Body of pancreas (tissue), 4 donors: ENCODE results near the gene FOS. TPM values are rescaled to one million over a fixed set of nuclear protein-coding genes. Genes with fewer than 3 reads are reported as not detected.

Source experiments
- ATAC-seq: fragments of 150-250 bp; one replicate; pipeline ENCODE4 v1.9.1; 2016
- DNase-seq, 4 donors: peaks; one replicate each; pipeline ENCODE4 v3.0.0-alpha.2; 2019
- H3K27ac ChIP-seq, 4 donors: fragments of 200-600 bp; sonication (generic); 1 replicate in 3 of 4; 2 replicates in 1 of 4; pipeline versions ENCODE4 v1.5.1 to v1.6.1; 2016 to 2019; ENCODE audit warnings: mild to moderate bottlenecking in 1 of 4, mixed read lengths in 1 of 4, moderate library complexity in 1 of 4
- H3K27me3 ChIP-seq, 2 donors: fragments of 200-600 bp; sonication (generic); one replicate each; pipeline ENCODE4 v1.6.0; 2016; ENCODE audit warnings: mild to moderate bottlenecking in 1 of 2
- H3K36me3 ChIP-seq, 2 donors: fragments of 200-600 bp; sonication (generic); replicated peaks in 1 of 2; 2 replicates each; pipeline ENCODE4 v1.5.1; 2016; ENCODE audit warnings: low read depth in 2 of 2; ENCODE audit not compliant: insufficient read depth in 1 of 2
- H3K4me1 ChIP-seq: fragments of 200-600 bp; sonication (generic); one replicate; pipeline ENCODE4 v1.6.0; 2016
- H3K4me3 ChIP-seq, 2 donors: fragments of 200-600 bp; sonication (generic); 1 replicate in 1 of 2; 2 replicates in 1 of 2; pipeline ENCODE4 v1.5.1; 2016 to 2019
- H3K9me3 ChIP-seq, 3 donors: fragments of 200-600 bp; sonication (generic); 1 replicate in 2 of 3; 2 replicates in 1 of 3; pipeline ENCODE4 v1.5.1; 2016
- CTCF ChIP-seq, 7 experiments: fragments of 450-650 bp in 4 of 7; fragments of 200-600 bp in 3 of 7; sonication (generic) in 3 of 7; IDR thresholded peaks; one replicate each; pipeline ENCODE4 v1.5.1; 2016 to 2019; ENCODE audit warnings: antibody characterized with exemption in 7 of 7
- POLR2A ChIP-seq, 3 donors: fragments of 450-650 bp; IDR thresholded peaks; one replicate each; pipeline ENCODE4 v1.6.1; 2016; ENCODE audit warnings: antibody characterized with exemption in 3 of 3, mild to moderate bottlenecking in 2 of 3
- WGBS, 2 donors: methylation state at CpG; one replicate each; pipeline ENCODE4 v1.1.5; 2017; 5-methylcytosine and 5-hydroxymethylcytosine counted together
- intact Hi-C: fragments of 100-400 bp; cut with DNase I; formaldehyde crosslinking; loops from one replicate; pipeline ENCODE4 v1.15.1; 2023
- total RNA-seq, 2 donors: library from RNA; depleted of rRNA; stranded (reverse); fragments of >200 nt; gene quantifications; one replicate each; pipeline ENCODE4 v1.1.0, GENCODE V29; 2016

The FOS gene
- total RNA-seq, 2 donors from 2014 or later = 412 to 1,093 TPM

- Histone ChIP-seq H3K27ac (no peak overlapping the region), H3K36me3 (no peaks in the 10 kb centered on the region), H3K4me1 (peaks cover 21% of the 10 kb centered on the region), H3K4me3 (no peak overlapping the region), H3K9me3 (no peaks in the 10 kb centered on the region), H3K27me3 (no peaks in the 10 kb centered on the region)
- ATAC-seq = no peak
- intact Hi-C loops = no loop called here
- TF ChIP-seq CTCF (IDR thresholded peaks at IDR 0.05) (no peak), POLR2A (IDR thresholded peaks at IDR 0.05) (no peak)
- no peak for DNase-seq
- WGBS, 2 donors = 82 to 95% methylated on average over 3 of the region's 3 CpGs
Observed at GRCh38 chr14:75290851-75291250, 12.2 kb downstream of the FOS start.

GRCh38 chr14:75291331-75291730 is 12.7 kb downstream of the FOS start:
- intact Hi-C loops = no loop called here
- H3K4me1 ChIP-seq = peaks cover 26% of the 10 kb centered on the region
- DNase-seq (peak in 1 of 4 donors; percentile 8), ATAC-seq (no peak)
- H3K27me3 ChIP-seq = no peaks in the 10 kb centered on the region
- H3K4me3 ChIP-seq = no peak overlapping the region
- no peaks in the 10 kb centered on the region for H3K36me3 ChIP-seq
- no peaks in the 10 kb centered on the region for H3K9me3 ChIP-seq
- 75 to 81% methylated on average over 5 of the region's 5 CpGs for WGBS, 2 donors
- TF ChIP-seq POLR2A (IDR thresholded peaks at IDR 0.05) (no peak), CTCF (IDR thresholded peaks at IDR 0.05) (no peak)
- H3K27ac ChIP-seq = no peak overlapping the region

- peaks cover 28% of the 10 kb centered on the region for H3K4me1 ChIP-seq
- no peaks in the 10 kb centered on the region for H3K27me3 ChIP-seq
- H3K36me3 ChIP-seq = no peaks in the 10 kb centered on the region
- intact Hi-C loops = no loop called here
- DNase-seq (peak in 1 of 4 donors; percentile 11), ATAC-seq (no peak)
- no peak overlapping the region for H3K4me3 ChIP-seq
- 80 to 89% methylated on average over 9 of the region's 9 CpGs for WGBS, 2 donors
- TF ChIP-seq CTCF (IDR thresholded peaks at IDR 0.05) = no peak
- no peak for TF ChIP-seq POLR2A (IDR thresholded peaks at IDR 0.05)
- H3K27ac ChIP-seq = no peak overlapping the region
- H3K9me3 ChIP-seq = no peaks in the 10 kb centered on the region
Observed at GRCh38 chr14:75292101-75292563, 13.5 kb downstream of the FOS start.

GRCh38 chr14:75292886-75293285 is 14.3 kb downstream of the FOS start:
- H3K27ac ChIP-seq = peak overlapping the region in 2 of 4 donors; percentile 93 to 96
- WGBS, 2 donors = 95% methylated on average over 7 of the region's 7 CpGs

More at GRCh38 chr14:75292886-75293285, 14.3 kb downstream of the FOS start:
- DNase-seq = peak in 1 of 4 donors; percentile 7
- Histone ChIP-seq H3K27me3 (no peaks in the 10 kb centered on the region), H3K9me3 (no peaks in the 10 kb centered on the region), H3K36me3 (no peaks in the 10 kb centered on the region), H3K4me3 (no peak overlapping the region), H3K4me1 (peaks cover 28% of the 10 kb centered on the region)
- no peak for ATAC-seq
- no peak for TF ChIP-seq POLR2A (IDR thresholded peaks at IDR 0.05)
- TF ChIP-seq CTCF (IDR thresholded peaks at IDR 0.05) = no peak
- intact Hi-C loops = no loop called here
